NCI-H748 treated with DMSO at 0.1 percent for 48 hours (cell line): ENCODE results near the gene CYP3A5.
"Not testable (repeated sequence)": the region's sequence is repeated elsewhere in the genome, so short reads cannot be mapped to it uniquely, and the experiment has no call there.

Experiments
- DNase-seq: peaks from one replicate; lab custom pipeline; 2025; lab: John Stamatoyannopoulos, UW

The CYP3A5 gene

DNA sequence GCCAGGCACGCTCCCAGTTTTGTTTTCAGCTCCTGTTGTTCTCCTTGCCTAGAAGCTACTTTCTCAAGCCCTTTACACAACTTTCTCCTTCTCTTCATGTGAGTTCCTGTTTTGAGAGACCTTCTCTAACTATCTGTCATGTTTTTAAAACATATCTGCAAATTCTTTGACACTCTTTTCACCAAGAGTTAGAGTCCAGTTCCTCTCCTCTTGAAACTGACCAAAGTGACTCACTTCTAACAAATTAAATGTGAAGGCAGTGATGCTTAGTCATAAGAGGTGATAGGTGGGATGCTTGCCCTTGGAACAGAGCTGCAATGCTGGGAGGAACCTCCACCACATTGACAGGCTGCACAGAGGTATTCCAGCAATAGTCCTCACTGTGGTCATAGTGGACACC is 37.8 kb downstream of the CYP3A5 start:
- no peak for DNase-seq

DNA sequence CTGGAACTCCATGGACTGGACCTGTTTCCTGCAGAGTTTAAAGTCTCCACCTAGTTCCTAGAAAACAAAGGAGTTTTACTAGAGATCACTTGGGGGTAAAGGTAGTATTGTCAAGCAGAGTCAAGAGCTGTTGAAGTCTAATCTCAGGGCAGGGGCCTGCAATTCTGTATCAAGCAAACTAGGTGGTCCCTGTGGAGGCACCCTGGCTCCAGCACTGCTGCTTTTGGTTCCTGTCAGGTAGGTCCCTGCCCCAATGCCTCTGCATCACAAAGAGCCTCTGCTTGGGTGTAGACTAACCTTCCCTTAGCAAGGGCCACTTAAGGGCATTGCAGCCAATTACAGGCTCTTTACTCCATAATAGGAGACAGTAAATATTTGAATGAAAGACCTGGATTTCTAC is 40.5 kb downstream of the CYP3A5 start:
- no peak for DNase-seq

DNA sequence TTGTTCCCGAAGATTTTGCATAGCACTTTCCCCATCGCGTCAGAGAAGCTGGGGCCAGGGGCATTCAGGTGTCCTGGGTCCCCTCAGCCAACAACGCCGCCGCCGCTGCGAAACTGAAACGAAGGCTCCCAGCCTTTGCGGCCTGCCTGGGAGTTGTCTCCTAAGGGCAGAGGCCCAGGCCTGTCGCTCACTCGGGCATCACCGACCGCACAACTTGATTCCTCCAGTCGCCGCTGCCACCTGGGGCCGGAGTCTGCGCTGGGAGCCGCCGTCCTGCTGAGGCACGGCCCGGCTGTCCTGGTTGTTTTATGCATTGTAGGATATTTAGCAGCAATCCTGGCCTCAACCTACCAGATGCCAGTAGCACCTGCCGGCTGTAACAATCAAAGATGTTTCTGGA is 41.1 kb downstream of the CYP3A5 start:
- DNase-seq: no peak

DNA sequence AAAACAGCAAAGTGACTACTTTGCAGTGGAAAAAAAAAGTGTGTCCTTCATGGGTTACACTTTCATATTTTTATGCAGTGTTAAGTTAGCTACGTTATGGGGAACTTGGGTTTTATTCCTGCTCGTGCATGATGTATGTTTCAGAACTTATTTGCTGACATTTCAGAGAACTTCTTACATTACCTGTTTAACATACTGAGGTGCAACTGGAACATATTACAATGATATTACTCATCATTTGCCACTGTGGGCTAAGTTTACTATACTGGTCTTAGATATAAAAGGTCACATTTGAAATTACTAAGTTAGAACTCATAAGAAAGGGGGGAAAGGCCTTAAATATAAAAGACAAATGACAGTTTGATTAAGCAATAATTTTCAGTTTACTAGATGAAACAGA is 42.4 kb downstream of the CYP3A5 start:
- DNase-seq: not testable (repeated sequence)

DNA sequence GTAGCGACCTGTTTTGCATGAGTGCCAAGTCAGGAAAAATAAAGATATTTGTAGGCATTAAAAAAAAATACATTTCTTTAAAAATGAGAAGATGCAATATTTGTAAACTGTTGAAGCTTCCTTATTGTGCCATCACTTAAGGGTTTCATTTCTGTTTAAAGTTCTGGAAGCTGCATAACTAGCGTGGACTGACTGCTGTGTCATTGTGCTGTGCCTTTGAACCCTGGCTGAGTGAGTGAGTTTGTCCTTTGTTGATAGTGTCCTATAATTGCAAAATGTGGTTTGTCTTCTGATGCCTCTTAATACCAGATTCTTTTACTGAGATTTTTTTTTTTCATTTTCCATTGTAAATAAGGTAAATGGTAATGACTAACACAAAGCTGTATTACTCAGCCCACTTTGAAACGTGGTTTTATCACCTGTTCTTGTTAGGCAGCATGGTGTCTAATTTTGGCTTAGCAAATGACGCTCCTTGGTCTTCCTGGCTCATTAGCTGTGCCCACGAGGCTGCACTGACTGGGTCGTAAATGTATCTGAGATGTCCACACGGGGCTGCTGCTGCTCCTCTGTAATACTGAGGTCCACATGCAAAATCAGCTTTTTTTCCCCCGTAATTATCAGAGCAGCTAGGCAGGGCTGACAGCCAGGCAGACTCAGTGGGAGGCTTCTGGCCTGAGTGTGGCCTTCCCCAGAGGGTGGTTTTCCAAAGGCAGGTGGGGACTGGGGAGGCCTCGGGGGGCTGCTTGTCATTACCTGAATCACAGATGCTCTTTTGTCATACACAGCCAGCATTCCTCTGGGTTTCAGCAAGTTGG is 48.3 kb downstream of the CYP3A5 start:
- no peak for DNase-seq

DNA sequence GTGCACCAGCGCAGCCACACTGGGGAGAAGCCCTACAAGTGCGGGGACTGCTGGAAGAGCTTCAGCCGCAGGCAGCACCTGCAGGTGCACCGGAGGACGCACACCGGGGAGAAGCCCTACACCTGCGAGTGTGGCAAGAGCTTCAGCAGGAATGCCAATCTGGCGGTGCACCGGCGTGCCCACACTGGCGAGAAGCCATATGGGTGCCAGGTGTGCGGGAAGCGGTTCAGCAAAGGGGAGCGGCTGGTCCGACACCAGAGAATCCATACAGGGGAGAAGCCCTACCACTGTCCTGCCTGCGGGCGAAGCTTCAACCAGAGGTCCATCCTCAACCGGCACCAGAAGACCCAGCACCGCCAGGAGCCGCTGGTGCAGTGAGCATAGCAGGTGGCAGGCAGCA is 50.2 kb downstream of the CYP3A5 start:
- no peak for DNase-seq

DNA sequence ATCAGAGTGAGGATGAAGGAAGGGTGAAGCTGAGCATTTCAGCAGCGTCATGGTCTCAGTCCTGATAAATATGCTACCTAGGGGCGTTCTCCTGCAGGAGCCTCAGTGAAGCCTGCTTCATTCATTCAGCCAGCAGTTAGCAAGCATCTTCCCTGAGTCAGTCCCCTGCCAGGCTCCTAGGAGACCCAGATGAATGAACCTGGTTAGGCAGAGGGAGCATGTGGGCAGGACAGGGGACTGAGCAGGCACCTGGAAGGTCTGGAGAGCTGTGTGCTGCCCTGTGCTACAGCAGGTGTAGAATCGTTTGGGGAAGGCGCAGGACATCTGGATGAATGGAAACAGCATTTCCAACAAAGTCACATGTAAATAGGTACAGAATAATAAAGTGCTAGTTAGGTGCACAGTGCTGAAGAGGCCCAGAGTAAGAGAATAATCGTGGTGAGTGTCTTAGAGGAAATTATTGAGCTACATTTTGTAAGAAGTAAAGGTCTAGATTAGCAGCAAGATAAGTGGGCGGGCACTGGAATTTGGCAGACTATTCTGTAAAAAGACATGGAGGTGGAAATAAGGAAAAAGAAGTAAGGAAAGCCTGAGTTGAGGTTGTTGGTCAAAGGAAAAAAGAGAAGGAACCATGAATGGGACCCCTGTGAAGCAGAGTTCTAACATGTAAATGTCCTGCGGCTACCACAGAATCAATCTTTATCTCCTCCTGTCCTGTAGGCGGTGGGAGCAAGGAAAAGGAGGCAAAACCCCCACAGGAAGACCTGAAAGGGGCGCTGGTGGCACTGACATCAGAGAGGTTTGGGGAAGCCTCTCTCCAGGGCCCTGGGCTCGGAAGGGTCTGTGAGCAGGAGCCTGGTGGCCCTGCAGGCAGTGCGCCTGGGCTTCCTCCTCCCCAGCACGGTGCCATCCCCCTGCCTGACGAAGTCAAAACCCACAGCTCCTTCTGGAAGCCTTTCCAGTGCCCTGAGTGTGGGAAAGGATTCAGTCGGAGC is 51.0 kb downstream of the CYP3A5 start:
- no peak for DNase-seq

DNA sequence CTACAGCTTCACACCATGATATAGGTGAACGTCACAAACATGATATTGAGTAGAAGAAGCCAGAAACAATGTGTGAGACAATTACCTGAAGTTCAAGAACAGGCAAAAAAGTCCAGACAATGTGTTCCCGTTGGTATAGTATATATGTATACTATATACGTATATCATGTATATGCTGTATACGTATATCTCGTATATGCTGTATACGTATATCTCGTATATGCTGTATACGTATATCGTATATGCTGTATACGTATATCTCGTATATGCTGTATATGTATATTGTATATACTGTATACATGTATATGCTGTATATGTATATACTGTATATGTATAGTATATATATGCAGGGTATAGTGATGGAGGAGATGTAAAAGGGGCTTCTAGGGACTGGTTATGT is 52.3 kb downstream of the CYP3A5 start:
- no peak for DNase-seq

DNA sequence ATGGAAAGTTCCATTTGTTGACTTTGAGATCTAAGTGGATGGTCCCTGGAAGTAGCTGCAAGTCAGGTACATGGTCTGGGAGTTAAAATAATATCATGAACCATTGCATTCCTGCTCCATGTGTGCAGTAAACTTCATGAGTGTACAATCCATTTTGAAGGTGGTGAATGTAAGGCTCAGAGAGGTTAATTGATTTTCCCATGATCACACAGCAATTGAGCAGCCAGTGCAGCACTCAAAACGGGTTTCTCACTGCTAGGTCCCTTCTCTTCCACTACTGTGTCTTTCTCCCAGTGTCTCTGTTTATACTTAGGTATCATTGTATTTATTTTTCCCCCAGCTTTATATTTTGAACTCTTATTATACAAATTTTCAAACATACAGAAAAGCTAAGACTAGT is 53.1 kb downstream of the CYP3A5 start:
- no peak for DNase-seq

DNA sequence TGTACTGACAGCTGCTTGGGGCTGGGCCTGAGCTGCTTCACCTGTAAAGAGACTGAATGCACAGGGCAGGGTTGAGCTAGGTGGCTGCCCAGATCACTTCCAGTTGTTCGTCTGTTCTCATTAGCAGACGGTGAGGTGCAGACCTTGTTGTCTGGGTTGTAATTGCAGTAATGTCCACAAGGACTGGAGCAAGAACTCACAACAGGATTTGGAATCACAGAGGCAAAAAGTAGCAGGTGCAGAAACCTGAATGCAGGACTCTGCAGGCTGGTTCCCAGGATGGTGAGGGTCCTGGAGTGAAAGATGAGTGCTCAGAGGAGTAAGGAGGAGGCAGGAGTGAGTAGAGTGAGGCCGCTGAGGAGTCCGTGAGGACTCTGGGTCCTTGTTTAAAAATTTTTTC is 53.8 kb downstream of the CYP3A5 start:
- no peak for DNase-seq

DNA sequence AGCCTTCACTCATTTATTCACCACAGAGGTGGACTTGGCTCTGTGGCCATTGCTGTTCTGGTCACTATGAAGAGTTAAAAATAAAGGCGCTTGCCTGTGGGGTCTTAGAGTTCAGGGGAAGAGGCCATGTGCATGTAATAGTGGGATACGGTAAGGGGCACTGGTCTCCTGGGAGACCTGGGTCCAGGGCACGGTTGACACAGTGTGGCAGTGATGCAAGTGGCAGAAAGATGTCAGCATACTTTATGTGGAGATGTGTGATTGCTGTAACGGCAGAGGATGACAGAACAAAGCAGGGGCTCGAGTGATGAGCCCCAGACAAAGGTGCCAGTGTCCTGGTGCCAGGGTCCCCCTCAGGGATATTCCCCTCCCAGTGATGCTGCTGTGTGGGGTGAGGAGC is 54.5 kb downstream of the CYP3A5 start:
- DNase-seq: no peak

DNA sequence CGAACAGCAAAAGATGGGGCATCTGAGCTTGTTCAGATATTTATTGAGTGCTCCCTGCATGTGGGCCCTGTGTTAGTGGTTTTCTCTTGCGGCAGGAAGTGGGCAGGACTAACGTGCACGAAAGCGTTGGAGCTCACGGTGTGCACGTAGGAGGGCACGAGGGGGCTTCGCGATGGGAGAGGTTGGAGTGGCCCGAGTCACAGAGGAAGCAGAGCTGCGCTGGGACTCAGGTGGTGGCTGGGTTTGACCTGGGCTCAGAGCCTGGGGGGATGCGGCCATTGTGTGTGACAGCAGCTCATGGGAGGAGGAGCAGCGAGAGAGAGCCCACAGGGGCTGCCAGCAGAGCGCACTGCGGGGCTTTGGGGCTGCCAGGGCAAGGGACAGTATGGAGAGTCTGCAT is 55.3 kb downstream of the CYP3A5 start:
- no peak for DNase-seq

DNA sequence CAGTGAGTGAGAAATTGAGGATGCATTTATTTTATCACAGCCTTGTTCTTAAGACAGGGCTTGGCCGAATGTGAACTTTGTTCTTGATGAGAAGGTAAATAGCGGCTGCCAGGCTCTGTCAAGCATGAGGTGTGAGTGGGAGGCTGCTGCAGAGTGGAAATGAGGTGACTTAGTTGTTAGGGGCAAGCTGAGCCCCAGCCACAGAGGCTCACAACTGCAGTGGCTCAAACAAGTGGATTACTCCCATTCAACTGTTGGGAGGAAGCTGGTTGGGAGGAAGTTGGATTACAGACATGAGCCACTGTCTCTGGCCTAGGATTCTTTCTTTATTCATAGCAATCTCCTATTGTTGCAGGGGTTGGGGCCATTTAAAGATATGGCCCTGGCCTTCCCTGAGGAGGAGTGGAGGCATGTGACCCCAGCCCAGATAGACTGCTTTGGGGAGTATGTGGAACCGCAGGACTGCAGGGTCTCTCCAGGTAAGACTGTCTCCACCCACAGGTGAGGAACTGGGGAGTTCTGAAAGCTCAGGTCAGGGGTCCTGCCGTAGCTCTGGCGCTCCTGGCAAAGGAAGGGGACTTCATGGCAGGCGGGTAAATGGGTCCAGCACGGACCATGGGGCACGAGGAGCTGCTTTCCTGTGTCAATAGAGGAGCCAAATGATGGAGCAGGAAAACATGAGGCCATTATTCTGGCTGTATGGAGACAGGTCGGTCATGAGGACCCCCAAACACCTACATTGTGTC is 55.9 kb downstream of the CYP3A5 start:
- no peak for DNase-seq

DNA sequence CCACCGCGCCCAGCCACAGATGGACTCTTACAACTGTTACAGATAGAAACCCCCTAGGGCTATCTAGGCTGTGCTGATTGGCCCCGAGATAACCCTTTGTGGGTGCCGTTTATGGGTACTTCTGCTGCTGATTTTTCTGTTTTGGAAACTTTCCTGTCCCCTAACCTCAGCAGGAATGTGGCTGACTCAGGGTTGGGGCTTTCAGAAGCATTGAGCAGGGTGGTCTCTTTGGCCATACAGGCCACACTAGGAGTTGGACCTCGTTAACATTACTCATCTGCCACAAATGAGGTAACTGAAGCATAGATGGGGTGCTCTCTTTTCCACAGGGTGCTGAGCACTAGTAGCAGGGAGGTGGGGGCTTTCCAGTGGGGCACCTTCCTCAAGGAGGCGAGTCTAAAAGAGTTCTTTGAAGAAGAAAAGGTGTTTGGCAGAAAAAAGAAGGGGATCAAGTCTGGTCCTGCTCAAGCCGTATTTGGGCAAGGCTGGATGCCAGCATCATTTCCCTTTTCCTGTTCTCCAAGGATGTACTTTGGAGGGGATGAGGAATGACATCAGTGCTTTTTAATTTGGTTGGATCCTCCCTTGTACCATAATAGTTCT is 56.6 kb downstream of the CYP3A5 start:
- no peak for DNase-seq

DNA sequence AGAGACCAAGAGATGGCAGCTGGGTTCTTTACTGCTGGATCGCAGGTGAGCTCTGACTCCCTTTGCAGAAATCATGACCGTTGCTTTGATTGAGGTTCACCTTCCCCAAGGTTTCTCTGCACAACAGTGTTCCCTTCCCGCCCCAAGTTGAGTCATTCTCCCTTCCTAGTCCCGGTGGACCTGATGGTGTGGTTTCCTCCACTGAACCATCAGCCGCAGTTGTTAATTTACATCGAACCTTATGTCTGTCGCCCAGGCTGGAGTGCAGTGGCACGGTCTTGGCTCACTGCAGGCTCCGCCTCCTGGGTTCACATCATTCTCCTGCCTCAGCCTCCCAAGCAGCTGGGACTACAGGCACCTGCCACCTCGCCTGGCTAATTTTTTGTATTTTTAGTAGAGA is 57.2 kb downstream of the CYP3A5 start:
- no peak for DNase-seq

DNA sequence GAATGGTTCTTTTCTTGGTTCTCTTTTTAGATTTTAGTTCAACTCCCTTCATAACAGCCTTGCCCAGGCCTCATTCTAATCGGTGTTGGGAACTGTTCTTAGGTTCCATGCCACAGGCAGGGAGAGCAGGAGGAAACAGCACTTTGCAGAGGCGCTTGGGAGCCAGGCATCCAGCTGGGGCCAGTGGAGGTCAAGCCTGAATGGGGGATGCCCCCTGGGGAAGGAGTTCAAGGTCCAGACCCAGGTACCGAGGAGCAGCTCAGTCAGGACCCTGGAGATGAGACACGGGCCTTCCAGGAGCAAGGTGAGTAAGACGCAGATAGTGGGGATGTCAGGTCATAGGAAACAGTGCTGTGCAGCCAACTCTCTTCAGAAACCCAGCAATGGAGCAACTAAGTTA is 58.5 kb downstream of the CYP3A5 start:
- no peak for DNase-seq

DNA sequence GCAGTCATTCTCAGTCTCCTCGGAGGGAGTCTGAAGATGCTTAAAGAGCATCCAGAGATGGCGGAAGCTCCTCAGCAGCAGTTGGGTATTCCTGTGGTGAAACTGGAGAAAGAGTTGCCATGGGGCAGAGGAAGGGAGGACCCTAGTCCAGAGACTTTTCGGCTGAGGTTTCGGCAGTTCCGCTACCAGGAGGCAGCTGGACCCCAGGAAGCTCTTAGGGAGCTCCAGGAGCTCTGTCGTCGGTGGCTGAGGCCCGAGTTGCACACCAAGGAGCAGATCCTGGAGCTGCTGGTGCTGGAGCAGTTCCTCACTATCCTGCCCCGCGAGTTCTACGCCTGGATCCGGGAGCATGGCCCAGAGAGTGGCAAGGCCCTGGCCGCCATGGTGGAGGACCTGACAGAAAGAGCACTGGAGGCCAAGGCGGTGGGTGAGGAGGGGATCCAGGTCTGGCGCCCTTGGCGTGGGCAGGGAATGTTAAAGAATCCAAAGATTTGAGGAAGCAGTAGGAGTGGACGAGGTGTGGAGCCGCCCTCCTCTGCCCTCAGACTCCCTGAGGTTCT is 60.1 kb downstream of the CYP3A5 start:
- DNase-seq: no peak

DNA sequence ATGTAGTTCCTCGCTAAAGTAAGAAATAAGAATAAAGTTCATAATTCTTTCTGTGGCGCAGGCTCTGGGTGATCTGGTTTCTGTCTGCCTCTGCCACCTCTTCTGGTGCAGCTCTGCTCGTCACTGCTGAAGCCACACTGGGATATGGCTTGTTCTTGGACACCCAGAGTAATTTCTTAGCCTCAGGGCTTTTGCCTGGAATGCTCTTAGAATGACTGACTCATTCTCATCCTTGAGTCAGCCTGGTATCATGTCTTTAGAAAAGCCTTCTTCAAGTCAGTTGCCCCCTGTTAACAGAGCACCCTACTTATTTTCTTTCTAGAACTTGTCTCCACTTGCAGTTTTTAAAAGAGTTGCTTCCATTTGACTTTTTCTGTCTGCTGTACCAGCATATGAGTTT is 61.1 kb downstream of the CYP3A5 start:
- DNase-seq: no peak

DNA sequence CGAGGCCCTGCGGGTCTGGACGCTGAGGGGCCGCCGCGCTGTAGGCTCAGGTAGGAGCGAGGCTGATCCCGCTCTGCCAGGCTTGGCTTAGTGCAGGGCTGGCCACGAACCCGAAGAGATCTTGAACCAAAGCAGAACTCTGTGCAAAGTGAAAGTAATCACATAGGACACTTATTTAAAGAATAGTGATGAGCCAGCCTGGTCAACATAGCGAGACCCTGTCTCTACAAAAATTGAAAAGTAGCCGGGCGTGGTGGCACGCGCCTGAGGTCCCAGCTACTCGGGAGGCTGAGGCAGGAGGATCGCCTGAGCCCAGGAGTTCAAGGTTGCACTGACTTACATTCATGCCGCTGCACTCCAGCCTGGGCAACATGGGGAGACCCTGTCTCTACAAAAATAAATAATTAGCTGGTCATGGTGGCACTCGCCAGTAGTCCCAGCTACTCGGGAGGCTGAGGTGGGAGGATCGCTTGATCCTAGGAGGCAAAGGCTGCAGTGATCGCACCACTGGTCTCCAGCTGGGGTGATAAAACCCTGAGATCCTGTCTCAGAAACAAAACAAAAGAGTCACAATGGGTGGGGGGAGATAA is 62.5 kb downstream of the CYP3A5 start:
- DNase-seq: no peak

DNA sequence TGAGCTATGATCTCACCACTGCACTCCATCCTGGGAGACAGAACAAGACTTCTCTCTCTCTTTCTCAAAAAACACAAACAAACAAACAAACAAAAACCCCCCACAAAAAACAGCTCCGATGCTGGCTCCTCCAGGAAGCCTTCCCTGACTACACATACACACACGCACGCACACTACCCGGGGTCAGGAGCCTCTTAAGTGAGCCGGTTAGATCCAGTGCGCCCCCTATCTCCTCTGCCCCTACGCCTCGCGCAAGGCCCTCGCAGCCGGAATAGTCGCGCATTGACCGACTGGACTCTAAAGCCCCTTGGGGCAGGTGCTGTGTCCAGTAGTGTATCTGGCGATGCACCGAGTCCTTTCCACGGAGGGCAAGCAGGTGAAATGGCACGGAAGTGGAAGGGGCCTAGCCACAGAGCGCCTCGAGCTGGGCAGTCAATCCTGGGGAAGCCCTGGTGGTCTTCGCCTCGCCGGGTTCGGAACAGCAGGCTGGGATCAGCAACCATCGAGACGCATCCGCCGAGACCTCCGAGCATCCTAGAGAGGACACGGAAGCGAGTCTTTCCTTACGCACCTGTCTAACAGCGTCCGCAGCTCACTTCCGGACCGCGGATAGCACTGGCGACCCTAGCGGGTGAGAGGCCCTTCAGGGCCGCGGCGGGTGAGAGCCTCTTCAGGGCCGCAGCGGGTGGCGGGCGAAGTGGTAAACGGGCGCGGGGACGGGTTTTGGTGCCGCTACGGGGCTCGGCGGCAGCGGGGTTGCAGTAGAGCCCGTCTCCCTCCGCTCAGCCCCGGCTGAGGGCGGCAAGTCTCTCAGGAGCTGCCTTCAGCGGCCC is 63.2 kb downstream of the CYP3A5 start, which contains the start of gene ZSCAN25:
ZSCAN25 (plus strand) TSS at position 588 of the 833 bp plus-strand sequence. CDS start 2,661 bp downstream, outside the sequence.
- peak; percentile 82 for DNase-seq
